HepG2 (cell line): Measurements from ENCODE around the gene SAPCD2. TPM values are rescaled to one million over a fixed set of nuclear protein-coding genes. Genes with fewer than 3 reads are reported as not detected.

ENCODE experiments used
- ARID2 ChIP-seq: sonication (generic); formaldehyde crosslinking; IDR thresholded peaks from 2 replicates; pipeline ENCODE4 v1.8.1; 2022; ENCODE audit warnings: mild to moderate bottlenecking, missing genetic modification reagents, borderline replicate concordance
- BORCS8-MEF2B ChIP-seq: sonication (generic); formaldehyde crosslinking; IDR thresholded peaks from 2 replicates; pipeline ENCODE4 v1.8.0; 2022; ENCODE audit warnings: mild to moderate bottlenecking, missing genetic modification reagents
- EED ChIP-seq: sonication (generic); formaldehyde crosslinking; IDR thresholded peaks from 2 replicates; pipeline ENCODE4 v1.5.0; 2020; ENCODE audit warnings: mild to moderate bottlenecking, missing genetic modification reagents
- ELF3 ChIP-seq: IDR thresholded peaks from 2 replicates; pipeline ENCODE4 v1.6.1; 2016; ENCODE audit warnings: missing genetic modification reagents, missing compliant biosample characterization
- HNRNPUL1 ChIP-seq: fragments of 200-400 bp; formaldehyde crosslinking; IDR thresholded peaks from 2 replicates; pipeline ENCODE4 v1.6.1; 2017; ENCODE audit warnings: low read depth, mild to moderate bottlenecking, low read length, moderate library complexity
- JUNB ChIP-seq: sonication (generic); formaldehyde crosslinking; IDR thresholded peaks from 2 replicates; pipeline ENCODE4 v1.8.0; 2022; ENCODE audit warnings: missing genetic modification reagents, mild to moderate bottlenecking, borderline replicate concordance
- MAFK ChIP-seq, 2 experiments: IDR thresholded peaks in 1 of 2; conservative IDR thresholded peaks in 1 of 2; 2 replicates each; pipeline ENCODE4 v1.6.1; 2011; ENCODE audit warnings: improper control_type of control experiment in 2 of 2, low read length in 2 of 2
- MAZ ChIP-seq, 2 experiments: sonication (generic) in 1 of 2; formaldehyde crosslinking in 1 of 2; IDR thresholded peaks; 2 replicates each; pipeline versions ENCODE4 v1.5.0 to v1.6.1; 2012 to 2020; ENCODE audit warnings: low read depth in 2 of 2, mild to moderate bottlenecking in 2 of 2, borderline replicate concordance in 1 of 2, improper control_type of control experiment in 1 of 2, low read length in 1 of 2, missing genetic modification reagents in 1 of 2, moderate library complexity in 1 of 2
- MED1 ChIP-seq: sonication (generic); formaldehyde crosslinking; IDR thresholded peaks from 2 replicates; pipeline ENCODE4 v1.4.0; 2020; ENCODE audit warnings: missing genetic modification reagents
- MED8 ChIP-seq: sonication (generic); formaldehyde crosslinking; IDR thresholded peaks from 2 replicates; pipeline ENCODE4 v1.8.1; 2023; ENCODE audit warnings: mild to moderate bottlenecking, missing genetic modification reagents; ENCODE audit not compliant: insufficient replicate concordance
- PHF5A ChIP-seq: IDR thresholded peaks from one replicate; pipeline ENCODE4 v1.6.1; 2018; ENCODE audit warnings: low read depth, missing genetic modification reagents; ENCODE audit not compliant: unreplicated experiment
- RBM22 ChIP-seq: fragments of 200-400 bp; formaldehyde crosslinking; optimal IDR thresholded peaks from 2 replicates; pipeline ENCODE3; 2017; ENCODE audit warnings: mild to moderate bottlenecking, low read length, moderate library complexity
- STAG1 ChIP-seq: sonication (generic); formaldehyde crosslinking; IDR thresholded peaks from 2 replicates; pipeline ENCODE4 v1.4.0; 2020; ENCODE audit warnings: missing genetic modification reagents
- TCF7L2 ChIP-seq: IDR thresholded peaks from 2 replicates; pipeline ENCODE4 v1.6.1; 2011; ENCODE audit warnings: mild to moderate bottlenecking, low read depth, low read length, moderate library complexity
- ZBTB20 ChIP-seq: sonication (generic); formaldehyde crosslinking; IDR thresholded peaks from 2 replicates; pipeline ENCODE4 v1.8.1; 2023; ENCODE audit warnings: missing genetic modification reagents, low read depth, mild to moderate bottlenecking, borderline replicate concordance
- ZBTB7A ChIP-seq: sonication (generic); formaldehyde crosslinking; IDR thresholded peaks from 2 replicates; pipeline ENCODE4 v1.8.0; 2022; ENCODE audit warnings: mild to moderate bottlenecking, missing genetic modification reagents
- ZMAT3 ChIP-seq: sonication (generic); formaldehyde crosslinking; conservative IDR thresholded peaks from 2 replicates; pipeline ENCODE4 v1.7.0; 2021; ENCODE audit warnings: missing genetic modification reagents
- ZNF781 ChIP-seq: sonication (generic); formaldehyde crosslinking; IDR thresholded peaks from 2 replicates; pipeline ENCODE4 v1.5.1; 2020; ENCODE audit warnings: borderline replicate concordance, mild to moderate bottlenecking, missing genetic modification reagents; ENCODE audit errors: not compliant biosample characterization
- ZSCAN20 ChIP-seq: sonication (generic); formaldehyde crosslinking; IDR thresholded peaks from 2 replicates; pipeline ENCODE4 v1.4.0; 2020; ENCODE audit warnings: missing genetic modification reagents, mild to moderate bottlenecking, borderline replicate concordance
- polyA plus RNA-seq, 8 experiments: library from polyadenylated mRNA; depleted of rRNA in 3 of 8; stranded (reverse) in 7 of 8; unstranded in 1 of 8; fragments of >200 nt; fragmentation: Illumina TruSeq in 4 of 8; extraction: Trizol in 4 of 8; gene quantifications; 2 replicates each; pipeline versions ENCODE4 v1.2.1 to v1.2.3, GENCODE V29; 2011 to 2016; ENCODE audit warnings: low read depth in 4 of 8, missing spikeins in 1 of 8, mixed read lengths in 1 of 8; ENCODE audit not compliant: insufficient read depth in 1 of 8
- total RNA-seq, 5 experiments: library from RNA; depleted of rRNA; stranded (reverse); fragments of >200 nt; fragmentation: Illumina TruSeq; extraction: Trizol; gene quantifications; 2 replicates each; pipeline ENCODE4 v1.2.3, GENCODE V29; 2016; ENCODE audit warnings: low read depth in 1 of 5
- TF ChIP-seq, protein P1 (sequence below): sonication (generic); formaldehyde crosslinking; IDR thresholded peaks from 2 replicates; pipeline ENCODE4 v1.4.0; 2020; ENCODE audit warnings: missing genetic modification reagents
- TF ChIP-seq, protein P2 (sequence below): sonication (generic); formaldehyde crosslinking; IDR thresholded peaks from 2 replicates; pipeline ENCODE4 v1.4.0; 2020; ENCODE audit warnings: mild to moderate bottlenecking, missing genetic modification reagents
- TF ChIP-seq, protein P3 (sequence below): sonication (generic); formaldehyde crosslinking; IDR thresholded peaks from 2 replicates; pipeline ENCODE4 v1.9.0; 2022; ENCODE audit warnings: missing genetic modification reagents, mild to moderate bottlenecking, borderline replicate concordance
- TF ChIP-seq, protein P4 (sequence below): IDR thresholded peaks from 2 replicates; pipeline ENCODE4 v1.6.1; 2016; ENCODE audit warnings: missing compliant biosample characterization, missing genetic modification reagents, borderline replicate concordance

Gene SAPCD2
- total and polyA plus RNA-seq, 2 of the 13 experiments (the other 11 are each of a cell fraction or from before 2014, with no cell fraction given): 21.9 to 42.8 TPM

DNA sequence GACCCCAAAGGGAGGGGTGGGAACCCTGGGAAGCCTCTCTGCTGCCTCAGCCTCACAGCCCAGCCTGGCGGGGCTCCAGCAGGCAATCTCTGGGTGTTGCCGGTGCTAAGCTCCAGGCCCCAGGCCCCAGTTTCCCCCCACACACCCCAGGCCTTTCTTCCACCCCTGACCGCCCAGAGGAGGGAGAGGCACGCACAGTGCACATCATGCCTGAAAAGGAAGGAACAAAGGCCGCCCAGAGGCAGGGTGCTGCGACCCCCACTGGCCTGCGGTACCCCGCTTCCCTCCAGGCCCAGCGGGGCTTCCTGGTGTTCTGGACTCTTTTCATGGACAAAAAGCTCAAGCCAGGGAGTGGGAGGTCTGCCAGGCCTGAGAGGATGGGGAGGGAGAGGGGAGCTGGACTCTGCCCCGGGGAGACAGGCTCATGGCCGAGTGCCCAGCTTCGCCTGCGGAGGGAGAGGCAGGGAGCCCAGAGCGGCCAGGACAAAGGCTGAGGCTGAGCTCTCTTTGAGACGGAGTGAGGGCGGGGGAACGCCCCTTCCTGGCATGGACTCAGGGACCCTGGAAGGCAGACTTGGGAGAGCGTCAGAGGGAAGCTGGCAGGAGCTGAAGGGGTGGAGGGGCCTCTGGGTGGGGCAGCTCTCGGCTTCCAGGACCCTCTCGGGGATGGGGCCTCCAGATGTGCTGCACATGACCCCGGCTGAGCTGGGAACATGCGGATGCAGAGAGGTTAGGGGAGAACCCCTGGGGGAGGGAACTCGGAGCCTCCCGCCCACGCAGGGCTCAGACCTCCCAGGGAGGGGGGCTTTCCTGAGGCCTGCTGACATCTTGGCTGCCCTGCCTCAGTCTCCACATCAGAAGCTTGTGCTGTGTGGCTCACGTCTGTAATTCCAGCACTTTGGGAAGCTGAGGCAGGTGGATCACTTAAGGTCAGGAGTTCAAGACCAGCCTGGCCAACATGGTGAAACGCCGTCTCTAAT, 14.7 kb downstream of the SAPCD2 start (continued):
- TF ChIP-seq, protein P1, sequence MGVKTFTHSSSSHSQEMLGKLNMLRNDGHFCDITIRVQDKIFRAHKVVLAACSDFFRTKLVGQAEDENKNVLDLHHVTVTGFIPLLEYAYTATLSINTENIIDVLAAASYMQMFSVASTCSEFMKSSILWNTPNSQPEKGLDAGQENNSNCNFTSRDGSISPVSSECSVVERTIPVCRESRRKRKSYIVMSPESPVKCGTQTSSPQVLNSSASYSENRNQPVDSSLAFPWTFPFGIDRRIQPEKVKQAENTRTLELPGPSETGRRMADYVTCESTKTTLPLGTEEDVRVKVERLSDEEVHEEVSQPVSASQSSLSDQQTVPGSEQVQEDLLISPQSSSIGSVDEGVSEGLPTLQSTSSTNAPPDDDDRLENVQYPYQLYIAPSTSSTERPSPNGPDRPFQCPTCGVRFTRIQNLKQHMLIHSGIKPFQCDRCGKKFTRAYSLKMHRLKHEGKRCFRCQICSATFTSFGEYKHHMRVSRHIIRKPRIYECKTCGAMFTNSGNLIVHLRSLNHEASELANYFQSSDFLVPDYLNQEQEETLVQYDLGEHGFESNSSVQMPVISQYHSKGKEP (CRISPR knock-in tag): no peak
- TF ChIP-seq ZBTB20 (CRISPR knock-in tag) (peak; percentile 74; the same call in 1 of the 2 replicates), RBM22 (peak; percentile 58), ZNF781 (no peak), ELF3 (CRISPR knock-in tag) (peak; percentile 44; the same call in 1 of the 2 replicates), ARID2 (CRISPR knock-in tag) (peak; percentile 62; the same call in 1 of the 2 replicates), ZBTB7A (CRISPR knock-in tag) (no peak; the same call in none of the 2 replicates), ZSCAN20 (CRISPR knock-in tag) (no peak), MED1 (CRISPR knock-in tag) (peak; percentile 78), JUNB (CRISPR knock-in tag) (no peak), ZMAT3 (CRISPR knock-in tag) (no peak), HNRNPUL1 (no peak), TCF7L2 (no peak), MAZ (IDR thresholded peaks at IDR 0.05; ENCODE audit: borderline replicate concordance, low read depth, low read length) (peak; percentile 26; the same call in 1 of the 2 replicates), MAZ (CRISPR knock-in tag; IDR thresholded peaks at IDR 0.05; ENCODE audit: low read depth) (peak; percentile 61; the same call in 1 of the 2 replicates), PHF5A (CRISPR knock-in tag) (peak; percentile 60), STAG1 (CRISPR knock-in tag) (no peak), BORCS8-MEF2B (CRISPR knock-in tag) (peak; percentile 73; the same call in 1 of the 2 replicates), MAFK (conservative IDR thresholded peaks at IDR 0.05 in 1 of 2, IDR thresholded peaks at IDR 0.05 in 1 of 2; ENCODE audit: low read length in 2 of 2) (no peak), EED (CRISPR knock-in tag) (no peak), MED8 (peak; percentile 47)
- TF ChIP-seq, protein P2, sequence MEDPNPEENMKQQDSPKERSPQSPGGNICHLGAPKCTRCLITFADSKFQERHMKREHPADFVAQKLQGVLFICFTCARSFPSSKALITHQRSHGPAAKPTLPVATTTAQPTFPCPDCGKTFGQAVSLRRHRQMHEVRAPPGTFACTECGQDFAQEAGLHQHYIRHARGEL (CRISPR knock-in tag): 0 out of 2 replicates have a peak, but pooled peaks have one; percentile 10
- TF ChIP-seq, protein P3, sequence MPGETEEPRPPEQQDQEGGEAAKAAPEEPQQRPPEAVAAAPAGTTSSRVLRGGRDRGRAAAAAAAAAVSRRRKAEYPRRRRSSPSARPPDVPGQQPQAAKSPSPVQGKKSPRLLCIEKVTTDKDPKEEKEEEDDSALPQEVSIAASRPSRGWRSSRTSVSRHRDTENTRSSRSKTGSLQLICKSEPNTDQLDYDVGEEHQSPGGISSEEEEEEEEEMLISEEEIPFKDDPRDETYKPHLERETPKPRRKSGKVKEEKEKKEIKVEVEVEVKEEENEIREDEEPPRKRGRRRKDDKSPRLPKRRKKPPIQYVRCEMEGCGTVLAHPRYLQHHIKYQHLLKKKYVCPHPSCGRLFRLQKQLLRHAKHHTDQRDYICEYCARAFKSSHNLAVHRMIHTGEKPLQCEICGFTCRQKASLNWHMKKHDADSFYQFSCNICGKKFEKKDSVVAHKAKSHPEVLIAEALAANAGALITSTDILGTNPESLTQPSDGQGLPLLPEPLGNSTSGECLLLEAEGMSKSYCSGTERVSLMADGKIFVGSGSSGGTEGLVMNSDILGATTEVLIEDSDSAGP (CRISPR knock-in tag): peak; percentile 61
- TF ChIP-seq, protein P4, sequence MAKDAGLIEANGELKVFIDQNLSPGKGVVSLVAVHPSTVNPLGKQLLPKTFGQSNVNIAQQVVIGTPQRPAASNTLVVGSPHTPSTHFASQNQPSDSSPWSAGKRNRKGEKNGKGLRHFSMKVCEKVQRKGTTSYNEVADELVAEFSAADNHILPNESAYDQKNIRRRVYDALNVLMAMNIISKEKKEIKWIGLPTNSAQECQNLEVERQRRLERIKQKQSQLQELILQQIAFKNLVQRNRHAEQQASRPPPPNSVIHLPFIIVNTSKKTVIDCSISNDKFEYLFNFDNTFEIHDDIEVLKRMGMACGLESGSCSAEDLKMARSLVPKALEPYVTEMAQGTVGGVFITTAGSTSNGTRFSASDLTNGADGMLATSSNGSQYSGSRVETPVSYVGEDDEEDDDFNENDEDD (CRISPR knock-in tag): peak; percentile 57; the same call in 1 of the 2 replicates
